CD4-positive, alpha-beta T cell treated with Interleukin-6 at 100 ng/mL for 8 hours (primary cell): Measurements from ENCODE around the gene TSPAN9.
A peak's percentile ranks its signal among the peaks of the same experiment; 100 is the strongest.

Experiments
- DNase-seq: peaks from one replicate; pipeline ENCODE4 v3.0.0-alpha.2; 2020; ENCODE audit warnings: mixed read lengths, low spot score

TSPAN9 gene

GRCh38 chr12:3076730-3077571 is at the start of gene TSPAN9:
Gene TSPAN9 (plus strand): TSS chr12:3077379. CDS start chr12:3201194, 123,815 bp downstream.
- peak; percentile 69 for DNase-seq

GRCh38 chr12:3028108-3028507 is 49.1 kb upstream of the TSPAN9 start:
- DNase-seq, result no peak

- DNase-seq, result no peak
These were observed 46.3 kb upstream of the TSPAN9 start for GRCh38 chr12:3030821-3031429.

GRCh38 chr12:3032161-3032560 is 45.0 kb upstream of the TSPAN9 start:
- no peak for DNase-seq

- DNase-seq, result no peak
These were observed 44.2 kb upstream of the TSPAN9 start for GRCh38 chr12:3032770-3033538.

GRCh38 chr12:3033539-3033867 is 43.7 kb upstream of the TSPAN9 start:
- no peak for DNase-seq

GRCh38 chr12:3034067-3034750 is 43.0 kb upstream of the TSPAN9 start:
- DNase-seq, result no peak

- no peak for DNase-seq
These were observed 42.0 kb upstream of the TSPAN9 start for GRCh38 chr12:3035171-3035570.

- no peak for DNase-seq
These were observed 41.1 kb upstream of the TSPAN9 start for GRCh38 chr12:3035815-3036702.

GRCh38 chr12:3036901-3037600 is 40.1 kb upstream of the TSPAN9 start:
- no peak for DNase-seq

GRCh38 chr12:3038166-3038565 is 39.0 kb upstream of the TSPAN9 start:
- no peak for DNase-seq

- no peak for DNase-seq
These were observed 38.2 kb upstream of the TSPAN9 start for GRCh38 chr12:3038926-3039510.

GRCh38 chr12:3040026-3040656 is 37.0 kb upstream of the TSPAN9 start:
- no peak for DNase-seq

GRCh38 chr12:3040663-3041544 is 36.3 kb upstream of the TSPAN9 start:
- DNase-seq, result no peak

GRCh38 chr12:3041558-3042164 is 35.5 kb upstream of the TSPAN9 start:
- peak; percentile 39 for DNase-seq

GRCh38 chr12:3042394-3042793 is 34.8 kb upstream of the TSPAN9 start:
- DNase-seq, result no peak

- DNase-seq, result no peak
These were observed 34.4 kb upstream of the TSPAN9 start for GRCh38 chr12:3042826-3043225.

- DNase-seq, result no peak
These were observed 33.8 kb upstream of the TSPAN9 start for GRCh38 chr12:3043406-3043805.
